ENCODE data around the gene PIP4K2A.

PIP4K2A gene

DNA sequence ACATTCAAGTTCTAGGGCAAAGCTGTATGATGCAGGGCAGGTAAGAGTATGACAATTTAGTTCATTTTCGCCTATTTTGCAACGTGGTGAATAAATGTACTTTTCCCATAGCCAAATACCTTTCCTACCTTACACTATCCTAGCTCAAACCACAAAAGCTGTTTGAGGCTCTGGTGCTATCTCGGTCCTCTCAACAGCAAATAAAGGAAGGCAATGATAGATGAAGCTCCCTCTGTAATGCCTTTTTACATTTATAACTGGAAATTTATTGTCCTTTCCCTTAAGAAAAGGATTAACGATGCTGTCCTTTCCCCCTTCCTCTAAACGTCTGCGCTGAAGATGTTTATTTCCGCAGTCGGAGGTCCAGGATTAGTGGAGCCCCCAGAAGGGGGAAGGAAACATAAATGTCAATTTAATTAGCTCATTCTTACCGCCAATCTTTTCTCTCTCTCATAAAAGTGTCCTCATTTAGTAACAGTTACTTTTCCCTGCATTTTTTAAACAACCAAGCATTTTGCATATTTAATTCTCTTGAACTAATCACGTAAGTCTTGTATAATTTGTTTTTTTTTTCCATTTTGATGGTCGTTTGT is 114.6 kb downstream of the PIP4K2A start:
- DNase-seq (ENCODE audit: low spot score) (no peak), FAIRE-seq (no peak)

DNA sequence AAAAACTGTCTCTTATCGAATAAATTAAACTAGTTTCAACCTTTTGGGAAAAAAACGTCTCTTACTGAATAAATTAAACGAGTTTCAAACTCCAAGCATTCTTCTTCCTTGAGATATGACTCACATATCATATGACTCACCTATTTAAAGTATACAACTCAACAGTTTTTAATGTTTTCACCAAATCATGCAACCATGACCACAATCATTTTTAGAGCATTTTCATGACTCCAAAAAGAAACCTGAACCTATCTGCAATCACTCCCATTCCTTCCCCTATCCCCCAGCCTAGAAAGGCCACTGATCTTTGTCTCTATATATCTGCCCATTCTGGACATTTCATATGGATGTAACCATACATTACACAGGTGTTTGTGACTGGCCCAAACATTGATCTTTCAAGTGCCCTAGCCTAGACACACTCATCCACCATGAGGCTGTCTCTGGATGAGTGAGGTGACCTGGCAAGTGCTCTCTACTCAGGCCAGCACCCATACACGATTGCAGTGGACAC is 115.3 kb downstream of the PIP4K2A start:
- FAIRE-seq (no peak), DNase-seq (ENCODE audit: low spot score) (peak; percentile 35)

DNA sequence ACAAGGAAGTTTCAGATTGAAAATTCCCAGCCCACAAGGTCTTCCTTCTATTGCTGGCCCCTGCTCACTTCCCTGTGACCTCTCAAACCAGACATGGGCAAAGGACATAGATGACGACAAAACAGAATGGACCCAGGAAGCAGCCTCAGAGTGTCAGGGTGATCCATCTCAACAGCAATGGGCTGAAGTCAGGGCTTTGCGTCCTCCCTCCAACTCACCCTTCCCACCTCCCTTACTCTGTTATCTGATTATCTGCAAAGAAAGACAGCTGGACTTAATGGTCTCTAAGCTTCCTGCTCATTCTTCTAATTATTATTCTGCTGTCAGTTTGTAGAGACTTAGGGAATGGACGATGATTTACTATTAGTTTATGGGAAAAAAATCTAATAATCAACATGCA is 115.9 kb downstream of the PIP4K2A start:
- DNase-seq (ENCODE audit: low spot score): no peak
- no peak for FAIRE-seq

GRCh38 chr10:22597138-22597537 is 117.2 kb downstream of the PIP4K2A start:
- no peak for FAIRE-seq
- DNase-seq (ENCODE audit: low spot score): peak; percentile 37

- no peak for FAIRE-seq
- no peak for DNase-seq (ENCODE audit: low spot score)
Measured at GRCh38 chr10:22593636-22594198, 120.7 kb downstream of the PIP4K2A start.

DNA sequence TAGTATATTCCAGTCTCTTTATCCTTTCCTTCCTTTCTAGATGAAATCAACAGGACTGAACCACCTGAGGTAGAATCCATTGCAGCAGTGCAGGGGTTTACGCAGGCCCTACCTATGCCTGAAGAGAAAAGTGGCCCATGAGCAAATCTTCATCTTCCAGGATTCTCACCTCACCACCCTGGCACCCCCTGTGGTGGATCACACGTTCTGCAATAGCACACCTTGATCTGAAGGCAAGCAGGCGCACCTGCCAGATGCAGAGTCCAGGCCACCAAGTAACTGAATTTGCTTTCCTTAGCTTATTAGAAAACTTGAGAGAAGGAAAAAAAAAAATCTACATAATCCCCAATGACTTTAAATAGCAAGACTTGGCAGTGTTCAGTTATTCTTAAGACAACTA is 121.4 kb downstream of the PIP4K2A start:
- DNase-seq (ENCODE audit: low spot score) (no peak), FAIRE-seq (no peak)

- DNase-seq (ENCODE audit: low spot score) (no peak), FAIRE-seq (no peak)
Measured at GRCh38 chr10:22589851-22590514, 124.4 kb downstream of the PIP4K2A start.

GRCh38 chr10:22588462-22588861 is 125.9 kb downstream of the PIP4K2A start:
- DNase-seq (ENCODE audit: low spot score) (no peak), FAIRE-seq (no peak)

GRCh38 chr10:22583683-22584082 is 130.7 kb downstream of the PIP4K2A start:
- FAIRE-seq (no peak), DNase-seq (ENCODE audit: low spot score) (no peak)

DNA sequence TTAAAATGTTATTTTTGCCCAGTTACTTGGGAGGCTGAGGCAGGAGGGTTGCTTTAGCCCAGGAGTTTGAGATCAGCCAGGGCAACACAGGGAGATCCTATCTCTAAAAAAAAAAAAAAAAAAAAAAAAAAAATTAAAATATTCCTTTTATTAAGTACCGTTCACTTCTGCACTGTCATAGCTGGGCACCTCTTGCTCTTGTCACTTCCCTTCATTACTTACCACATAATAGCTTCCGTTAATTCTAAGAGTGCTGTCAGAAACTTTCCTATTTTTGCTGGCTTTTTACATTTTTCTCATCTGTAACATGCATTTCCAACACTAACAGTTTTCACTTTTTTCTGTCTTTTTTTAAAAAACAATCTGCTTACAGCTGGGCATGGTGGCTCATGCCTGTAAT is 132.9 kb downstream of the PIP4K2A start:
- DNase-seq (ENCODE audit: low spot score): no peak
- FAIRE-seq: no peak

DNA sequence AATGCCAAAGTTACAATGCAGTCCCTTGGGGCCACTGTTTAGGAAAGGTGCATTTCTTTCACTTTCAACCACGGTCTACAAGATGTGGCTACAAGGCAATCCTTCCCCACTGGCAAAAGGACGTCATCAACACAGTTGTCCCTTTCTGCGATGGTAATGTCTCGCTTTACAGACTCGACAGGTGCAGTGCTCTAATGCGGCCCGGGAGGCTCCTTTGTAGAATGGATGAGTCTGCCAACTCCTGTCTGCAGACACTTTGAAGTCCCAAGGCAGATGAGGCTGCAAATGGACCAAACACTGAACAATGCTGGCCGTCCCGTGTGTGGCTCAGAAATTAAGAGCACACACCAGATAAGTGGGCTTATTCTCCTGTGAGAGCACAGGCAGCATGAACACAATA is 133.7 kb downstream of the PIP4K2A start:
- FAIRE-seq (no peak), DNase-seq (ENCODE audit: low spot score) (no peak)

GRCh38 chr10:22579826-22580225 is 134.6 kb downstream of the PIP4K2A start:
- FAIRE-seq (no peak), DNase-seq (ENCODE audit: low spot score) (no peak)

- FAIRE-seq: no peak
- peak; percentile 50 for DNase-seq (ENCODE audit: low spot score)
Measured at GRCh38 chr10:22573820-22574569, 140.4 kb downstream of the PIP4K2A start.

DNA sequence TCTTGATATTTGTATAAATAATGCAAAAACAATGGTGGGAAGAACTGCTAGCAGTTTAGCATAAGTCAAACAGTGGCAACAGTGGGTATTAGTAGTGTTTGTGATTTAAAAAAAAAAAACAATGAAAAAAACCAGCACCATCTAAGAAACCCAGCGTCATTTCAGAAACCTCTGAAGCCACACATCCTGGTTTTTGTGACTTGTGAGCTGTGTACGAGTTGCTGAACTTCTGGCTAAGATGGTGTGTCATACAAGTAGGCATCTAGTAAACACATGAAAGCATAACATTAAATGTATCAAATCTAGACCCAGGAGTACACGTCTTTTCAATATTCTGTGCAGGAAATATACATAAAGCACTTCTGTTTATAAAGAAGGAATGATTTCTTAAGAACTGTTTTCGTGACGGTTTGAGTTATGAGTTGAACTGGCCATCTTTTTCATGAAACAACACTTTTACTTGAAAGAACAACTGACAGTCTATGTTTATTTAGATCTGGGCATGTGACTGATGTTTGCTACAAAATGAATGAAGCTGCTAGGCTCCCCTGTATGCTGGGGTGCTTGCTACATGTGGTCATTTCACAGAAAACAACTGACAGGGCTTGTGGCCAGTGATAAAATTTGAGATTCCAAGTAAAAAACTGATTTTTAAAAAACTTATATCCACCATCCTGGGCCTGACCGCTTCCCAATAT is 143.5 kb downstream of the PIP4K2A start:
- FAIRE-seq: no peak
- DNase-seq (ENCODE audit: low spot score): no peak

- DNase-seq (ENCODE audit: low spot score): no peak
- FAIRE-seq: no peak
Measured at GRCh38 chr10:22570234-22570633, 144.1 kb downstream of the PIP4K2A start.

GRCh38 chr10:22568928-22569327 is 145.4 kb downstream of the PIP4K2A start:
- DNase-seq (ENCODE audit: low spot score) (no peak), FAIRE-seq (no peak)

- DNase-seq (ENCODE audit: low spot score) (no peak), FAIRE-seq (no peak)
Measured at GRCh38 chr10:22564060-22564459, 150.3 kb downstream of the PIP4K2A start.

- no peak for DNase-seq (ENCODE audit: low spot score)
- FAIRE-seq: no peak
Measured at GRCh38 chr10:22561909-22562308, 152.5 kb downstream of the PIP4K2A start.

DNA sequence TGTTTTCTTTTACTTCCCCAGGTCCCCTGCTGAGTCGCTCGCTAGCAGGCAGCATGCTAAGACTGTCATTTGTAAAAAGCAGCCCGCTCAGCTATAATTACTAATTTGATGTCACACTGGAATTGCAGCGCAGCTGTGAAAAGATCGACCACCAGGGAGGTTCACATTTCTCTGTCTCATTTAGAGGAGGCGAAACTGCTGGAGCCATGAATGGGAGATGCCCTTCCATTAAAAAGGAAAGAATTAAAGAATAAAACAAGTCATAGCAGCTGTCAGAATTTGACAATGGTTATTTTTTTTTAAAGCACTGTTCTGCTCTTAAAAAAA is 153.5 kb downstream of the PIP4K2A start:
- DNase-seq (ENCODE audit: low spot score) (no peak), FAIRE-seq (no peak)

- FAIRE-seq (no peak), DNase-seq (ENCODE audit: low spot score) (no peak)
Measured at GRCh38 chr10:22560096-22560912, 154.1 kb downstream of the PIP4K2A start.

GRCh38 chr10:22557321-22557720 is 157.1 kb downstream of the PIP4K2A start:
- no peak for FAIRE-seq
- no peak for DNase-seq (ENCODE audit: low spot score)
